H9 (cell line): ENCODE measurements around the gene CLMP. TPM values are rescaled to one million over a fixed set of nuclear protein-coding genes. Genes with fewer than 3 reads are reported as not detected.

ENCODE experiments used
- DNase-seq: peaks from one replicate; pipeline ENCODE4 v3.0.0-alpha.2; 2017
- H2AFZ ChIP-seq: one replicate; pipeline ENCODE4 v1.6.1; 2013; ENCODE audit warnings: mild to moderate bottlenecking, low read length, control low read depth, moderate library complexity
- H2AK5ac ChIP-seq: 2 replicates; pipeline ENCODE4 v1.6.1; 2013; ENCODE audit warnings: low read length, control low read depth, mixed read lengths; ENCODE audit not compliant: insufficient read length
- H2BK120ac ChIP-seq: one replicate; pipeline ENCODE4 v1.6.1; 2013; ENCODE audit warnings: low read depth, mild to moderate bottlenecking, low read length, control low read depth, inconsistent platforms; ENCODE audit not compliant: poor library complexity, severe bottlenecking
- H2BK12ac ChIP-seq: 2 replicates; pipeline ENCODE4 v1.6.1; 2013; ENCODE audit warnings: low read length, control low read depth, mixed read lengths, low read depth; ENCODE audit not compliant: insufficient read length
- H2BK15ac ChIP-seq: 2 replicates; pipeline ENCODE4 v1.6.1; 2013; ENCODE audit warnings: low read depth, low read length, control low read depth
- H2BK20ac ChIP-seq: one replicate; pipeline ENCODE4 v1.6.1; 2013; ENCODE audit warnings: low read depth, mild to moderate bottlenecking, low read length, control low read depth, inconsistent platforms; ENCODE audit not compliant: poor library complexity, severe bottlenecking
- H2BK5ac ChIP-seq: 2 replicates; pipeline ENCODE4 v1.6.1; 2013; ENCODE audit warnings: low read length, control low read depth, mixed read lengths; ENCODE audit not compliant: insufficient read length
- H3K14ac ChIP-seq: 2 replicates; pipeline ENCODE4 v1.6.1; 2013; ENCODE audit warnings: low read length, control low read depth; ENCODE audit not compliant: insufficient read depth
- H3K18ac ChIP-seq: 2 replicates; pipeline ENCODE4 v1.6.1; 2013; ENCODE audit warnings: low read depth, mild to moderate bottlenecking, mixed read lengths, low read length, control low read depth; ENCODE audit not compliant: insufficient read length
- H3K23ac ChIP-seq: 2 replicates; pipeline ENCODE4 v1.6.1; 2013; ENCODE audit warnings: low read length, control low read depth, mixed read lengths, low read depth; ENCODE audit not compliant: insufficient read length
- H3K23me2 ChIP-seq: 2 replicates; pipeline ENCODE4 v1.6.1; 2013; ENCODE audit warnings: low read depth, mild to moderate bottlenecking, mixed read lengths, low read length, control low read depth; ENCODE audit not compliant: insufficient read length, poor library complexity, severe bottlenecking
- H3K27ac ChIP-seq: 2 replicates; pipeline ENCODE4 v1.5.1; 2013; ENCODE audit warnings: low read length, control low read depth, mixed read lengths, low read depth; ENCODE audit not compliant: insufficient read length
- H3K27me3 ChIP-seq: 2 replicates; pipeline ENCODE4 v1.6.1; 2013; ENCODE audit warnings: low read length, control low read depth, inconsistent platforms; ENCODE audit not compliant: insufficient read depth
- H3K4ac ChIP-seq: 2 replicates; pipeline ENCODE4 v1.6.1; 2013; ENCODE audit warnings: low read depth, mild to moderate bottlenecking, control low read depth, inconsistent platforms, low read length, moderate library complexity
- H3K4me1 ChIP-seq: 2 replicates; pipeline ENCODE4 v1.6.1; 2013; ENCODE audit warnings: low read length, control low read depth, inconsistent platforms; ENCODE audit not compliant: insufficient read depth
- H3K4me2 ChIP-seq: 2 replicates; pipeline ENCODE4 v1.6.1; 2013; ENCODE audit warnings: low read length, control low read depth, mixed read lengths; ENCODE audit not compliant: insufficient read length, insufficient read depth
- H3K56ac ChIP-seq: 2 replicates; pipeline ENCODE4 v1.6.1; 2013; ENCODE audit warnings: low read depth, mild to moderate bottlenecking, mixed read lengths, low read length, control low read depth; ENCODE audit not compliant: insufficient read length
- H3K79me1 ChIP-seq: 2 replicates; pipeline ENCODE4 v1.6.1; 2013; ENCODE audit warnings: low read depth, mild to moderate bottlenecking, moderate library complexity, low read length, control low read depth, inconsistent platforms; ENCODE audit not compliant: insufficient read depth, poor library complexity, severe bottlenecking
- H3K79me2 ChIP-seq: 2 replicates; pipeline ENCODE4 v1.6.1; 2013; ENCODE audit warnings: low read length, control low read depth, inconsistent platforms; ENCODE audit not compliant: insufficient read depth
- H3K9ac ChIP-seq: 2 replicates; pipeline ENCODE4 v1.6.1; 2013; ENCODE audit warnings: low read length, control low read depth, mixed read lengths; ENCODE audit not compliant: insufficient read length; ENCODE audit errors: extremely low read depth
- H3K9me3 ChIP-seq: one replicate; pipeline ENCODE4 v1.6.1; 2013; ENCODE audit warnings: low read depth, low read length, inconsistent platforms; ENCODE audit not compliant: control insufficient read depth
- H3T11ph ChIP-seq: one replicate; pipeline ENCODE4 v1.6.1; 2013; ENCODE audit warnings: mild to moderate bottlenecking, low read length, control low read depth, inconsistent platforms
- H4K20me1 ChIP-seq: one replicate; pipeline ENCODE4 v1.6.1; 2013; ENCODE audit not compliant: control insufficient read depth, insufficient read length, insufficient read depth
- H4K5ac ChIP-seq: 2 replicates; pipeline ENCODE4 v1.6.1; 2013; ENCODE audit warnings: low read depth, mild to moderate bottlenecking, mixed read lengths, low read length, control low read depth; ENCODE audit not compliant: insufficient read length
- H4K8ac ChIP-seq: replicated peaks from 2 replicates; pipeline ENCODE4 v1.6.1; 2013; ENCODE audit warnings: low read length, control low read depth, mixed read lengths, low read depth; ENCODE audit not compliant: insufficient read length
- H4K91ac ChIP-seq: 2 replicates; pipeline ENCODE4 v1.6.1; 2013; ENCODE audit warnings: low read depth, mild to moderate bottlenecking, moderate library complexity, mixed read lengths, low read length, control low read depth; ENCODE audit not compliant: insufficient read length
- H3K27ac Mint-ChIP-seq, 3 experiments: 2 replicates in 2 of 3; 3 replicates in 1 of 3; pipeline ENCODE4 v1.8.0; 2020 to 2021; ENCODE audit warnings: mixed read lengths in 3 of 3, mild to moderate bottlenecking in 1 of 3, moderate library complexity in 1 of 3
- H3K27me3 Mint-ChIP-seq: 2 replicates; pipeline ENCODE4 v1.8.0; 2021; ENCODE audit warnings: low read depth, mild to moderate bottlenecking, moderate library complexity, mixed read lengths
- H3K36me3 Mint-ChIP-seq, 3 experiments: 2 replicates in 2 of 3; 3 replicates in 1 of 3; pipeline ENCODE4 v1.8.0; 2020 to 2021; ENCODE audit warnings: low read depth in 3 of 3, mixed read lengths in 3 of 3; ENCODE audit not compliant: insufficient read depth in 1 of 3
- H3K4me1 Mint-ChIP-seq, 2 experiments: 2 replicates each; pipeline ENCODE4 v1.8.0; 2020; ENCODE audit warnings: mixed read lengths in 2 of 2
- H3K4me3 Mint-ChIP-seq, 2 experiments: 2 replicates in 1 of 2; 3 replicates in 1 of 2; pipeline ENCODE4 v1.8.0; 2020 to 2021; ENCODE audit warnings: mild to moderate bottlenecking in 2 of 2, mixed read lengths in 2 of 2, moderate library complexity in 1 of 2
- H3K9me3 Mint-ChIP-seq, 2 experiments: 2 replicates in 1 of 2; 3 replicates in 1 of 2; pipeline ENCODE4 v1.8.0; 2020; ENCODE audit warnings: mild to moderate bottlenecking in 2 of 2, mixed read lengths in 2 of 2, moderate library complexity in 1 of 2
- CTCF ChIP-seq: fragments of 200-600 bp; sonication (generic); conservative IDR thresholded peaks from 3 replicates; pipeline ENCODE4 v1.8.0; 2021; ENCODE audit warnings: antibody characterized with exemption, mild to moderate bottlenecking
- WGBS: extraction: QIAGEN DNeasy Blood & Tissue Kit; methylation state at CpG from one replicate; pipeline ENCODE4 v1.1.7; 2013; ENCODE audit warnings: missing lambda C conversion rate, low lambda C conversion rate, mixed read lengths; ENCODE audit not compliant: insufficient read length; ENCODE audit errors: extremely low coverage; 5-methylcytosine and 5-hydroxymethylcytosine counted together
- total RNA-seq: library from RNA; stranded (reverse); gene quantifications from 2 replicates; pipeline ENCODE4 v1.2.1, GENCODE V29; 2021

Gene CLMP
- total RNA-seq, 1 experiment from 2014 or later = 13.8 TPM

DNA sequence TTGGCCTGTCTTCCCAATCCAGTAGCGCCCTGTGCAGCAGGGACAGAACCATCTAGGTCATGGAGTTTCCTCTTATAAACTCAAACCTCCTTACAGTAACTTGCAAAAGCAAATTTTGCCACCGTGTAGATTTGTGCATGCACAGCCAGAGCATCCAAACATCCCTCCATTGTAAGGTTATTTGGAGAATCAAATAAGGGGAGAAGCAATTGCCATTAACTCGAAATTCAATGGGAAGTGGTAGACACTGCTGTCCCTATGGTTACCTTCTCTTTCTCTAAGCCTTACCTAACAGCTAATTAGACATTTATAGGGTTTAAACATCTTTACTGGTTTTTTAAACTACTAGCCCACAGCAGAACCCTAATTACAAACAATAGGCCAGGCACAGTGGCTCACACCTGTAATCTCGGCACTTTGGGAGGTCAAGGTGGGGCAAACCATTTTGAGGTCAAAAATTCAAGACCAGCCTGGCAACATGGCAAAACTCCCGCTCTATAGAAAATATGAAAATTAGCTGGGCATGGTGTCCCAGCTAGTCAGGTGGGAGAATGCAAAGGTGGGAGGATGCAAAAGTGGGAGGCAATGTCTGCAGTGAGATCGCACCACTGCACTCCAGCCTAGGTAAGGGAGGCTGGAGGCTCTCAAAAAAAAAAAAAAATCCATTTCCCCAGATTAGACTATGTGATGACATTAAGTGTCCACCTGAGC lies 139.7 kb downstream of the CLMP start:
- no peaks in the 10 kb centered on the region for H3K79me1 ChIP-seq
- H2BK20ac ChIP-seq = no peak overlapping the region
- H3T11ph ChIP-seq = no peak overlapping the region
- H4K5ac ChIP-seq = no peak overlapping the region
- Mint-ChIP-seq H3K27me3 (peaks cover under 1% of the 10 kb centered on the region; the same call in 1 of the 2 replicates), H3K4me1 (peaks cover 21 to 29% of the 10 kb centered on the region in 2 experiments), H3K9me3 (no peaks in the 10 kb centered on the region), H3K36me3 (peaks cover 34 to 60% (median 49%) of the 10 kb centered on the region in 3 experiments), H3K27ac (peak overlapping the region in 2 of 3 experiments; percentile 85 to 90; a peak in 4 of 7 replicates), H3K4me3 (peak overlapping the region in 1 of 2 experiments; percentile 27; a peak in 1 of 5 replicates)
- H3K9ac ChIP-seq = no peak overlapping the region
- peak; percentile 34 for DNase-seq
- H2BK5ac ChIP-seq = no peak overlapping the region
- no peak overlapping the region for H2AK5ac ChIP-seq
- no peak overlapping the region for H3K4me2 ChIP-seq
- H4K8ac ChIP-seq = no peak overlapping the region
- no peak overlapping the region for H3K27ac ChIP-seq
- H2AFZ ChIP-seq = no peak overlapping the region
- H4K20me1 ChIP-seq = no peaks in the 10 kb centered on the region
- no peak overlapping the region for H3K4ac ChIP-seq
- peaks cover 2% of the 10 kb centered on the region for H3K23me2 ChIP-seq
- H3K9me3 ChIP-seq = no peaks in the 10 kb centered on the region
- no peak for TF ChIP-seq CTCF
- H3K23ac ChIP-seq = no peak overlapping the region
- no peaks in the 10 kb centered on the region for H3K4me1 ChIP-seq
- H3K56ac ChIP-seq = no peak overlapping the region
- peaks cover 2% of the 10 kb centered on the region; the same call in 1 of the 2 replicates for H3K79me2 ChIP-seq
- H2BK12ac ChIP-seq = no peak overlapping the region
- H3K14ac ChIP-seq = no peak overlapping the region
- no peak overlapping the region for H4K91ac ChIP-seq
- H2BK120ac ChIP-seq = no peak overlapping the region
- H2BK15ac ChIP-seq = no peak overlapping the region
- H3K27me3 ChIP-seq = no peaks in the 10 kb centered on the region
- H3K18ac ChIP-seq = no peak overlapping the region
- no CpG with 5 or more reads among the region's 6 CpGs for WGBS
